Retinal pigment epithelial cell (primary cell): ENCODE measurements around the gene C1QA.

Experiments
- DNase-seq: peaks from one replicate; pipeline ENCODE4 v3.0.0-alpha.2; 2010; ENCODE audit warnings: low read depth
- H3K4me3 ChIP-seq: 2 replicates; pipeline ENCODE4 v1.5.1; 2011; ENCODE audit warnings: mild to moderate bottlenecking, low read length, control low read depth, moderate library complexity
- CTCF ChIP-seq: conservative IDR thresholded peaks from 2 replicates; pipeline ENCODE4 v1.5.1; 2011; ENCODE audit warnings: low read depth, low read length, control low read depth, inconsistent platforms

Gene C1QA

GRCh38 chr1:22601610-22602009 lies 34.8 kb upstream of the C1QA start:
- DNase-seq = no peak
- H3K4me3 ChIP-seq = no peak overlapping the region
- TF ChIP-seq CTCF = no peak

GRCh38 chr1:22602060-22602740 lies 34.2 kb upstream of the C1QA start:
- TF ChIP-seq CTCF = no peak
- DNase-seq = no peak
- no peak overlapping the region for H3K4me3 ChIP-seq

- no peak overlapping the region for H3K4me3 ChIP-seq
- TF ChIP-seq CTCF = no peak
- DNase-seq = no peak
These were observed 30.3 kb upstream of the C1QA start for GRCh38 chr1:22606161-22606560.

- TF ChIP-seq CTCF = no peak
- no peak for DNase-seq
- H3K4me3 ChIP-seq = no peak overlapping the region
These were observed 29.3 kb upstream of the C1QA start for GRCh38 chr1:22607154-22607553.

- H3K4me3 ChIP-seq = no peak overlapping the region
- TF ChIP-seq CTCF = no peak
- no peak for DNase-seq
These were observed 28.1 kb upstream of the C1QA start for GRCh38 chr1:22608361-22608760.

- DNase-seq = no peak
- no peak for TF ChIP-seq CTCF
- no peak overlapping the region for H3K4me3 ChIP-seq
These were observed 27.1 kb upstream of the C1QA start for GRCh38 chr1:22609291-22609690.

GRCh38 chr1:22611530-22611947 lies 24.9 kb upstream of the C1QA start:
- H3K4me3 ChIP-seq = no peak overlapping the region
- TF ChIP-seq CTCF = no peak
- no peak for DNase-seq
